NOMO-1 (cell line): ENCODE measurements around the gene RFXAP.

Experiments
- DNase-seq, 2 experiments: peaks; one replicate each; lab custom pipeline; 2025; ENCODE audit not compliant: unreplicated experiment in 2 of 2; lab: John Stamatoyannopoulos, UW

RFXAP gene

DNA sequence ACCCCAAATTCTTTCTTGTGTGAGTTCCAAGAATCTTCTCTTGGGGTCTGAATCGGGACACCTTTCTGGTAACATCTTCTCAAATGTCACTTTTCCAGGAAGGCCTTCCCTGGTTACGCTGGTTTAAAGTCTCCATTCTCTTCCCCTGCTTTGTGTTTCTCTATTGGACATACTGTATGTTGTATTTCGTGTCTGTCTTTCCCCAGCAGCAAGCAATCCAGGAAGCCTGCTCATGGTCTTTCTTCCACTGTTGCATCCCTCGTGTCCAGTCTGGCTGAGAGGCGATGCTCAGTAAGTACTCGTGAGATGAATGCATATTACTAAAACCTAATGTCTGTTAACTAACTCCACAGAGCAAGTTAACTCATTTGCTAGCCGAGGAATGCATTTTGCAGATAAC lies 43.7 kb downstream of the RFXAP start:
- DNase-seq: no peak

GRCh38 chr13:36865265-36865664 lies 46.2 kb downstream of the RFXAP start:
- no peak for DNase-seq

GRCh38 chr13:36866232-36866631 lies 47.2 kb downstream of the RFXAP start:
- no peak for DNase-seq

DNA sequence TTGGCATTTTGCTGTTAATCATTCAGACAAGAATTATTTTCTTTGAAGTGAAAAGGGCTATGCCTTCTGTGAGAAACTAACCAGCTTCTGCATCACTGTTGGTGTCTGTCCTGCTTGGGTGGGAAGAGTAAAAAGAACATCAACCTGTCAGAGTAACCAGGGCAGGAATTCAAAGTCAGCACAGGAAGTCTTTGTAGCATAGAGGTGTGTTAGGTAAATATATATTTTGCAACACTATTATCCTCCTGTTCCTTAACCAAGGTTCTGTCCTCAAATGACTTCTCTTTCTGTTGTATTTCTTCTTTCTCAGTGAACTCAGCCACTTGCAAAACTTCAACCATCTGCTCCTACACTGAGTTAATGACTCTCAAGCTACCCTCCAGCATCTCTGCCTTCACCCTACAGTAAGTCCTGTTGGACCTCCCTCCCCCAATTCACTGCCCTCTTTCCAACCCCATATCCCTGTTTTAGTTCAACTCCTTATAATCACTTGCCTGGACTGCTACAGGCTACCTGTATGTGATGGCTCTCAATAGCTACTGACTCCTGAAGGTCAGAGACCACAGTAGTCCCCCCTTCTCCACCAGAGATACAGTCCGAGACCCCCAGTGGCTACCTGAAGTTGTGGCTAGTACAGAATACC lies 51.1 kb downstream of the RFXAP start:
- DNase-seq: no peak

- no peak for DNase-seq
Measured at GRCh38 chr13:36872621-36873020, 53.6 kb downstream of the RFXAP start.

DNA sequence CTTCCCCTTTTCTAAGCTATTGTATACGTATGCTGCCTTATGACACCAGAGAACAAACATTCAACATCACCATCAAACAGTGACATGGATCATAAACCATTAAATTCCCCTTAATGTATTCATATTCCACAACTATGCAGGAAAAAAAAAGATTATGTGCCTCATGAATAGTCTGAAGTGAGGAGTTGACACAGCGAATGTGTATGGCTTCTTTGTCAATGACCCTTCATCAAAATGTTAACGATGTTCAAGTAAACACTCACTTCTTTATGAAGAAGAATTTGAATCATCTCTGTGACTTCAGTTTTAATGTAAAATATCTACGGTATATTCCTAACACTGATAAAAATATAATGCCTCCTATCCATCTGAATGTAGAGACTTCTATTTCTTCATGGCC lies 56.4 kb downstream of the RFXAP start:
- no peak for DNase-seq

DNA sequence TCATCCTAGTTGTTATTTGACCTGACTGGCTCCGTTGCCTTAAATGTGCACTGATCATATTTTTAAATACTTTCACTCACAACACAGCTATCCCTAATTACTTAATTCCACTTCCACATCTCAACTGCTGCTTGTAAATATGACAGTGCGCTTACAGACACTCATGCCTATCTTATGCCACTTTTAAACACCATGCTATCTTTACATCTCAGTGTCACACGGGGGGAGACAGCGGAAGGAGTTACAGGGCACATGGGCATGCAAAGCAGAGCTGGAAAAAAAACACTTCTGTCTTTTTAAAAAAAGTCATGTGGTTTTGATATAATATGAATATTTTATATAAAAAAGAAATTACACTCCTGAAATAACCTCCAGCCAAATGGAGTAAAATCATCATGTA lies 56.9 kb downstream of the RFXAP start:
- DNase-seq: no peak
